GM12878 (cell line): ENCODE measurements around the gene TMEM256. TPM values are rescaled to one million over a fixed set of nuclear protein-coding genes. Genes with fewer than 3 reads are reported as not detected.

Experiments
- CBX3 ChIP-seq: fragments of 200-600 bp; sonication (generic); IDR thresholded peaks from 2 replicates; pipeline ENCODE4 v1.6.1; 2016; ENCODE audit warnings: low read depth, borderline replicate concordance
- CREB1 ChIP-seq: IDR thresholded peaks from 2 replicates; pipeline ENCODE4 v1.6.1; 2012; ENCODE audit warnings: low read depth, mild to moderate bottlenecking, inconsistent platforms
- CREM ChIP-seq: IDR thresholded peaks from 2 replicates; pipeline ENCODE4 v1.6.1; 2014; ENCODE audit warnings: antibody characterized with exemption, low read depth
- HDAC2 ChIP-seq: fragments of 200-600 bp; sonication (generic); IDR thresholded peaks from 2 replicates; pipeline ENCODE4 v1.6.1; 2017
- IKZF1 ChIP-seq: fragments of 450-650 bp; conservative IDR thresholded peaks from 2 replicates; pipeline ENCODE4 v1.6.1; 2017; ENCODE audit warnings: antibody characterized with exemption, mild to moderate bottlenecking
- MXI1 ChIP-seq: fragments of 150-350 bp; IDR thresholded peaks from 2 replicates; pipeline ENCODE4 v1.6.1; 2011; ENCODE audit warnings: low read depth, mild to moderate bottlenecking, inconsistent platforms, low read length, improper control_type of control experiment
- PAX8 ChIP-seq: fragments of 450-650 bp; IDR thresholded peaks from 2 replicates; pipeline ENCODE4 v1.6.1; 2017; ENCODE audit warnings: mild to moderate bottlenecking, moderate library complexity
- RELA ChIP-seq: fragments of 450-650 bp; IDR thresholded peaks from 2 replicates; pipeline ENCODE4 v1.8.0; 2014; ENCODE audit warnings: borderline replicate concordance; ENCODE audit not compliant: partially characterized antibody
- SPI1 ChIP-seq: IDR thresholded peaks from 2 replicates; pipeline ENCODE4 v1.6.1; 2011; ENCODE audit warnings: low read depth, mild to moderate bottlenecking, low read length, moderate library complexity, borderline replicate concordance; ENCODE audit not compliant: insufficient read depth
- YY1 ChIP-seq: IDR thresholded peaks from 2 replicates; pipeline ENCODE4 v1.6.1; 2011; ENCODE audit warnings: low read depth, mild to moderate bottlenecking, low read length
- polyA plus RNA-seq, 11 experiments: library from polyadenylated mRNA; depleted of rRNA in 4 of 11; unstranded in 6 of 11; stranded (reverse) in 5 of 11; fragments of >200 nt; fragmentation: Nextera tagmentation in 4 of 11; fragmentation: Illumina TruSeq in 1 of 11; extraction: Ambion mirVana in 4 of 11; extraction: Trizol in 1 of 11; gene quantifications; 1 replicate in 1 of 11; 2 replicates in 10 of 11; pipeline versions ENCODE4 v1.2.1 to v1.2.3, GENCODE V29; 2011 to 2016; ENCODE audit warnings: inconsistent platforms in 2 of 11, missing spikeins in 2 of 11, low read depth in 1 of 11
- total RNA-seq, 4 experiments: library from RNA; depleted of rRNA in 3 of 4; stranded (reverse); fragments of >200 nt in 3 of 4; fragmentation: Illumina TruSeq in 1 of 4; extraction: Trizol in 1 of 4; gene quantifications; 2 replicates each; pipeline versions ENCODE4 v1.2.1 to v1.2.3, GENCODE V29; 2013 to 2021
- TF ChIP-seq, protein P1 (sequence below): IDR thresholded peaks from 2 replicates; pipeline ENCODE4 v1.6.1; 2012; ENCODE audit warnings: low read depth, low read length, improper control_type of control experiment
- TF ChIP-seq, protein P2 (sequence below): IDR thresholded peaks from 2 replicates; pipeline ENCODE4 v1.6.1; 2011; ENCODE audit warnings: borderline replicate concordance, low read depth, mild to moderate bottlenecking, moderate library complexity, mixed read lengths, low read length; ENCODE audit not compliant: insufficient read depth; ENCODE audit errors: extremely low read length
- TF ChIP-seq, protein P3 (sequence below): fragments of 450-650 bp; IDR thresholded peaks from 2 replicates; pipeline ENCODE4 v1.6.1; 2017; ENCODE audit warnings: mild to moderate bottlenecking, moderate library complexity

The TMEM256 gene
- total and polyA plus RNA-seq, 10 of the 15 experiments (the other 5 are each of a cell fraction or from before 2014, with no cell fraction given): 57.3 to 342 (median 95.7) TPM

DNA sequence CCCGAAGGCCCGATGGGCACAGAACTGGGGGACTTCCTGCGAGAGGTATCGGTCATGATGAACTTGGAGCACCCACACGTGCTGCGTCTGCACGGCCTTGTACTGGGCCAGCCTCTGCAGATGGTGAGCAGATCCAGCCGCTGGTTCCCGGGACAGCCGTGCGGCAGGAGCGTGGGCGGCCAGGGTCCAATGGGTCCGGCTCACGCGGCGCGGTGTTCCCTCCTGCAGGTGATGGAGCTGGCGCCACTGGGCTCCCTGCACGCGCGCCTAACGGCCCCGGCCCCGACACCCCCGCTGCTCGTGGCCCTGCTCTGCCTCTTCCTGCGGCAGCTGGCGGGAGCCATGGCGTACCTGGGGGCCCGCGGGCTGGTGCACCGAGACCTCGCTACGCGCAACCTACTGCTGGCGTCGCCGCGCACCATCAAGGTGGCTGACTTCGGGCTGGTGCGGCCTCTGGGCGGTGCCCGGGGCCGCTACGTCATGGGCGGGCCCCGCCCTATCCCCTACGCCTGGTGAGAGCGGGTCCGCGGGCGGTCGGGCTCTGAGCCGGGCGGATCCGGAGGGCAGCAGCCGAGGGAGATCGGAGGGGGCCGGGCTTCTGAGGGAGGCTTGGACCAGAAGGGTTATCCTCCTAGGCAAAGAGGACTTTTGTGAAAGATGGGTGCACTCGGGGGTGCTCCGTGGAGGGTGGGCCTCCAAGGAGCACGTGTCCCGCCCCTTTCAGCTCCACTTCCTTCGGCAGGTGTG is 20.0 kb downstream of the TMEM256 start (continued):
- TF ChIP-seq, protein P1, sequence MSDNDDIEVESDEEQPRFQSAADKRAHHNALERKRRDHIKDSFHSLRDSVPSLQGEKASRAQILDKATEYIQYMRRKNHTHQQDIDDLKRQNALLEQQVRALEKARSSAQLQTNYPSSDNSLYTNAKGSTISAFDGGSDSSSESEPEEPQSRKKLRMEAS: 0 out of 2 replicates have a peak, but pooled peaks have one; percentile 14
- TF ChIP-seq CREB1: peak; percentile 68; the same call in 1 of the 2 replicates
- TF ChIP-seq, protein P2, sequence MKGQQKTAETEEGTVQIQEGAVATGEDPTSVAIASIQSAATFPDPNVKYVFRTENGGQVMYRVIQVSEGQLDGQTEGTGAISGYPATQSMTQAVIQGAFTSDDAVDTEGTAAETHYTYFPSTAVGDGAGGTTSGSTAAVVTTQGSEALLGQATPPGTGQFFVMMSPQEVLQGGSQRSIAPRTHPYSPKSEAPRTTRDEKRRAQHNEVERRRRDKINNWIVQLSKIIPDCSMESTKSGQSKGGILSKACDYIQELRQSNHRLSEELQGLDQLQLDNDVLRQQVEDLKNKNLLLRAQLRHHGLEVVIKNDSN: peak; percentile 61
- TF ChIP-seq, protein P3, sequence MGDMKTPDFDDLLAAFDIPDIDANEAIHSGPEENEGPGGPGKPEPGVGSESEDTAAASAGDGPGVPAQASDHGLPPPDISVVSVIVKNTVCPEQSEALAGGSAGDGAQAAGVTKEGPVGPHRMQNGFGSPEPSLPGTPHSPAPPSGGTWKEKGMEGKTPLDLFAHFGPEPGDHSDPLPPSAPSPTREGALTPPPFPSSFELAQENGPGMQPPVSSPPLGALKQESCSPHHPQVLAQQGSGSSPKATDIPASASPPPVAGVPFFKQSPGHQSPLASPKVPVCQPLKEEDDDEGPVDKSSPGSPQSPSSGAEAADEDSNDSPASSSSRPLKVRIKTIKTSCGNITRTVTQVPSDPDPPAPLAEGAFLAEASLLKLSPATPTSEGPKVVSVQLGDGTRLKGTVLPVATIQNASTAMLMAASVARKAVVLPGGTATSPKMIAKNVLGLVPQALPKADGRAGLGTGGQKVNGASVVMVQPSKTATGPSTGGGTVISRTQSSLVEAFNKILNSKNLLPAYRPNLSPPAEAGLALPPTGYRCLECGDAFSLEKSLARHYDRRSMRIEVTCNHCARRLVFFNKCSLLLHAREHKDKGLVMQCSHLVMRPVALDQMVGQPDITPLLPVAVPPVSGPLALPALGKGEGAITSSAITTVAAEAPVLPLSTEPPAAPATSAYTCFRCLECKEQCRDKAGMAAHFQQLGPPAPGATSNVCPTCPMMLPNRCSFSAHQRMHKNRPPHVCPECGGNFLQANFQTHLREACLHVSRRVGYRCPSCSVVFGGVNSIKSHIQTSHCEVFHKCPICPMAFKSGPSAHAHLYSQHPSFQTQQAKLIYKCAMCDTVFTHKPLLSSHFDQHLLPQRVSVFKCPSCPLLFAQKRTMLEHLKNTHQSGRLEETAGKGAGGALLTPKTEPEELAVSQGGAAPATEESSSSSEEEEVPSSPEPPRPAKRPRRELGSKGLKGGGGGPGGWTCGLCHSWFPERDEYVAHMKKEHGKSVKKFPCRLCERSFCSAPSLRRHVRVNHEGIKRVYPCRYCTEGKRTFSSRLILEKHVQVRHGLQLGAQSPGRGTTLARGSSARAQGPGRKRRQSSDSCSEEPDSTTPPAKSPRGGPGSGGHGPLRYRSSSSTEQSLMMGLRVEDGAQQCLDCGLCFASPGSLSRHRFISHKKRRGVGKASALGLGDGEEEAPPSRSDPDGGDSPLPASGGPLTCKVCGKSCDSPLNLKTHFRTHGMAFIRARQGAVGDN: no peak
- no peak for TF ChIP-seq CBX3
- TF ChIP-seq IKZF1: 0 out of 2 replicates have a peak, but pooled peaks have one; percentile 25
- no peak for TF ChIP-seq PAX8
- TF ChIP-seq SPI1: 0 out of 2 replicates have a peak, but pooled peaks have one; percentile 13
- TF ChIP-seq HDAC2: no peak
- no peak for TF ChIP-seq RELA
- TF ChIP-seq YY1: 0 out of 2 replicates have a peak, but pooled peaks have one; percentile 43
- TF ChIP-seq MXI1: no peak
- peak; percentile 72 for TF ChIP-seq CREM
